ENCODE data around the gene MED13L. TPM values are rescaled to one million over a fixed set of nuclear protein-coding genes. Genes with fewer than 3 reads are reported as not detected.
A peak's percentile ranks its signal among the peaks of the same experiment; 100 is the strongest.
"Not testable (repeated sequence)": the region's sequence is repeated elsewhere in the genome, so short reads cannot be mapped to it uniquely, and the experiment has no call there.

Gene MED13L
- total RNA-seq, 1 donor from 2014 or later = 49.0 TPM

- Mint-ChIP-seq H3K9me3 (peaks cover 29% of the 10 kb centered on the region), H3K27ac (no peak overlapping the region), H3K4me3 (ENCODE audit: low read depth) (no peak overlapping the region), H3K36me3 (ENCODE audit: low read depth) (peaks cover 24% of the 10 kb centered on the region), H3K4me1 (ENCODE audit: low read depth) (peaks cover 41% of the 10 kb centered on the region), H3K27me3 (ENCODE audit: low read depth) (no peaks in the 10 kb centered on the region)
- intact Hi-C loops (cut with micrococcal nuclease) = loop anchor here (10.0 kb wide), 1 partner anchor 53 kb away; no protein-coding TSS in a partner anchor
- DNase-seq (ENCODE audit: low spot score) = no peak
Measured at GRCh38 chr12:116247377-116247776, 30.1 kb downstream of the MED13L start.

DNA sequence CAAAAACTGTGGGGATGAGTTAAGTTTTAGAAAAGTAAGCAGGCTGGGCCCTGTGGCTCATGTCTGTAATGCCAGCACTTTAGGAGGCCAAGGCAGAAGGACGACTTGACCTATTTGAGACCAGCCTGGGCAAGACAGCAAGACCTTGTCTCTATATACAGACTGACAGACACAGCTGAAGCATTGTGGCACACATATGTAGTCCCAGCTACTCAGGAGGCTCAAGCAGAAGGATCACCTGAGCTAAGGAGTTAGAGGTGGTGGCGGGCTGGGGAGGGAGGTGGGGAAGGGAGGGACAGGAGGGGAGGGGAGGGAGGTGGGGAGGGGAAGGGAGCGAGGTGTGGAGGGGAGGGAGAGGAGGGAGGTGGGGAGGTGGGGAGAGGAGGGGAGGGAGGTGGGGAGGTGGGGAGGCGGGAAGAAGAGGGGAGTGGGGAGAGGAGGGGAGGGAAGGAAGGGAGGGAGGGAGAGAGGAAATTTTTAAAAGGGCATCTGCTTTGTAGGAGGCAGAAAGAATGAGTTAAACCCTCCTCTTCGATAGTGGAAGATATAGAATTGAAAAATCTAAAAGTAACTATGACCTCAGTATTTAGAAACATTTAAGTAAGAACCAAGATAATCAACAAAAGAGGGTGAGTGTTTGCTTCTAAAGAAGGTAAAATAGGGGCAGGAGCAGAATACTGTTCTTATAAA, 30.9 kb downstream of the MED13L start:
- Mint-ChIP-seq H3K27ac (no peak overlapping the region), H3K4me3 (ENCODE audit: low read depth) (no peak overlapping the region), H3K9me3 (peaks cover 22% of the 10 kb centered on the region), H3K27me3 (ENCODE audit: low read depth) (no peaks in the 10 kb centered on the region), H3K36me3 (ENCODE audit: low read depth) (peaks cover 16% of the 10 kb centered on the region), H3K4me1 (ENCODE audit: low read depth) (peaks cover 41% of the 10 kb centered on the region)
- DNase-seq (ENCODE audit: low spot score) = no peak
- intact Hi-C loops (cut with micrococcal nuclease) = loop anchor here (10.0 kb wide), 1 partner anchor 52 kb away; no protein-coding TSS in a partner anchor

DNA sequence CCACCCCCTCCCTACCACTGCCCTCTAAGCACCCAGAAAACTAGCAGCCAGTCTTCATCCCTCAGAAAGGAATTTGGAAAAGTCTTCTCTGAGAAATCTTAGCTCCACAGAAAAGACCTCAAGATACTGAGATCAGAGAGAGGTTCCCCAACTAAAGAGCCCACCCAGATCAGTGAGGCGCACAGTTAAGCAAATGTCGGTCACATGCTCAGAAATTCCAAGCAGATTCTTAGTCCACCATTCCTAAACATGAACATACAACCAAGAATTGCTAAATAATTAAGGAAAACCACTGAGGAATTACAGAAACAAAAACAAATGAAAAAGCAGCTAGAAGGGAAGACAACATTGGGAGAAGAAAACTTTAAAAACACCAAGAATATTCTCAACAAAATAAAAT, 32.3 kb downstream of the MED13L start:
- no peak for DNase-seq (ENCODE audit: low spot score)
- peaks cover 14% of the 10 kb centered on the region for H3K9me3 Mint-ChIP-seq
- H3K27ac Mint-ChIP-seq = no peak overlapping the region
- peaks cover 10% of the 10 kb centered on the region for H3K36me3 Mint-ChIP-seq (ENCODE audit: low read depth)
- intact Hi-C loops (cut with micrococcal nuclease) = loop anchor here (10.0 kb wide), 1 partner anchor 50 kb away; no protein-coding TSS in a partner anchor
- peaks cover 41% of the 10 kb centered on the region for H3K4me1 Mint-ChIP-seq (ENCODE audit: low read depth)
- no peak overlapping the region for H3K4me3 Mint-ChIP-seq (ENCODE audit: low read depth)
- H3K27me3 Mint-ChIP-seq (ENCODE audit: low read depth) = no peaks in the 10 kb centered on the region

GRCh38 chr12:116244474-116245090, 32.9 kb downstream of the MED13L start:
- Mint-ChIP-seq H3K4me1 (ENCODE audit: low read depth) (peaks cover 42% of the 10 kb centered on the region), H3K9me3 (peaks cover 8% of the 10 kb centered on the region), H3K36me3 (ENCODE audit: low read depth) (peaks cover 4% of the 10 kb centered on the region), H3K4me3 (ENCODE audit: low read depth) (no peak overlapping the region), H3K27me3 (ENCODE audit: low read depth) (no peaks in the 10 kb centered on the region), H3K27ac (no peak overlapping the region)
- DNase-seq (ENCODE audit: low spot score) = no peak
- intact Hi-C loops (cut with micrococcal nuclease) = loop anchor here (10.0 kb wide), 1 partner anchor 50 kb away; no protein-coding TSS in a partner anchor

DNA sequence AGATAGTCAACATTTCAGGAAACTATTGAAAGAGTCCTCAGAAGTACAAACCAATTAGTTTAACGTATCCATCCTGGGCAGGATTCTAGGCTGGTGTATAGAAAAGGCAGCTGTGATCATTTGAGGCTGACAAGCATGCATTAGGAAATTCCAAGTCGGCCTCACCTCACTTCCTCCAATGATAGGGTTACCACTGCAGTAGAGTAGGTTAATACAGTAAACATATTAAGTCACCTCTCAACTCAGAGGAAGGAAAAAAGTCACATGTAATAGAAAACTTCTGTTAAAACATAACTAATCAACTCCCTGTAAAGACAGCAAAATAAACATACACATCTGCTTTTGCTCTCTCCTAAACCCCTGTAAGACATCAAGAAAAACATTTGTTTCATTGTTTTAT, 33.5 kb downstream of the MED13L start:
- Mint-ChIP-seq H3K4me3 (ENCODE audit: low read depth) (no peak overlapping the region), H3K9me3 (peaks cover 3% of the 10 kb centered on the region), H3K27me3 (ENCODE audit: low read depth) (no peaks in the 10 kb centered on the region), H3K27ac (no peak overlapping the region), H3K4me1 (ENCODE audit: low read depth) (peaks cover 42% of the 10 kb centered on the region), H3K36me3 (ENCODE audit: low read depth) (no peaks in the 10 kb centered on the region)
- DNase-seq (ENCODE audit: low spot score) = no peak
- intact Hi-C loops (cut with micrococcal nuclease) = loop anchor here (10.0 kb wide), 1 partner anchor 49 kb away; no protein-coding TSS in a partner anchor

- Mint-ChIP-seq H3K27me3 (ENCODE audit: low read depth) (no peaks in the 10 kb centered on the region), H3K27ac (no peak overlapping the region), H3K4me1 (ENCODE audit: low read depth) (peaks cover 40% of the 10 kb centered on the region), H3K4me3 (ENCODE audit: low read depth) (no peak overlapping the region), H3K9me3 (no peaks in the 10 kb centered on the region), H3K36me3 (ENCODE audit: low read depth) (no peaks in the 10 kb centered on the region)
- intact Hi-C loops (cut with micrococcal nuclease) = loop anchor here (10.0 kb wide), 1 partner anchor 48 kb away; no protein-coding TSS in a partner anchor
- DNase-seq (ENCODE audit: low spot score) = no peak
Measured at GRCh38 chr12:116242740-116243139, 34.8 kb downstream of the MED13L start.

DNA sequence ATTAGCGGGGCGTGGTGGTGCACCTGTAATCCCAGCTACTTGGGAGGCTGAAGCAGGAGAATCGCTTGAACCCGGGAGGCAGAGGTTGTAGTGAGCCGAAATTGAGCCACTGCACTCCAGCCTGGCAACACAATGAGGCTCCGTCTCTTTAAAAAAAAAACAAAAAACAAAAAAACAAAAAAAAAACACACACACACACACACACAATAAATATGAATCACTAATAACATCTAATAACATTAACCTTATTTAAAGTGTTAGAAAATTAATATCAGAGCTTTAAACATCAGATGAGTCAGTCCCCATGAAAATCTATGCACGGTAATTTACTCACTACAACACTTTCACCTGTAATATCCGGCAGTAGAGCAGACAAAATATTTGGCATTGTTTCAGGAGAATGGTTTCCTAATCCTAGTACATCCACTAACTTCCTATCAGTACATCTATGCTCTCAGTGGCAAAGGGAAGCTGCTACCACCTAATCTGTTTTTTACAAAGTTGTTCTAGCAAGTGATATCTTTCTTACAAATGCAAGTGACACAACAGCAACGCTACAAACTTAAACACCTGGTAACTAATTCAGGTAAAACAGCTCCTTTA, 36.2 kb downstream of the MED13L start:
- Mint-ChIP-seq H3K9me3 (no peaks in the 10 kb centered on the region), H3K27ac (no peak overlapping the region), H3K4me3 (ENCODE audit: low read depth) (no peak overlapping the region), H3K27me3 (ENCODE audit: low read depth) (no peaks in the 10 kb centered on the region), H3K4me1 (ENCODE audit: low read depth) (peaks cover 43% of the 10 kb centered on the region), H3K36me3 (ENCODE audit: low read depth) (no peaks in the 10 kb centered on the region)
- intact Hi-C loops (cut with micrococcal nuclease) = loop anchor here (10.0 kb wide), 1 partner anchor 46 kb away; no protein-coding TSS in a partner anchor
- no peak for DNase-seq (ENCODE audit: low spot score)

- DNase-seq (ENCODE audit: low spot score); H3K27me3 Mint-ChIP-seq (ENCODE audit: low read depth); H3K9me3 Mint-ChIP-seq; H3K4me3 Mint-ChIP-seq (ENCODE audit: low read depth); H3K36me3 Mint-ChIP-seq (ENCODE audit: low read depth); H3K27ac Mint-ChIP-seq: not testable (repeated sequence)
- peaks cover 27% of the 10 kb centered on the region for H3K4me1 Mint-ChIP-seq (ENCODE audit: low read depth)
- intact Hi-C loops (cut with micrococcal nuclease) = loop anchor here (5.0 kb wide), 4 partner anchors 39 to 241 kb away; partner anchors contain the start of gene MED13L
Measured at GRCh38 chr12:116238570-116239119, 38.8 kb downstream of the MED13L start.

DNA sequence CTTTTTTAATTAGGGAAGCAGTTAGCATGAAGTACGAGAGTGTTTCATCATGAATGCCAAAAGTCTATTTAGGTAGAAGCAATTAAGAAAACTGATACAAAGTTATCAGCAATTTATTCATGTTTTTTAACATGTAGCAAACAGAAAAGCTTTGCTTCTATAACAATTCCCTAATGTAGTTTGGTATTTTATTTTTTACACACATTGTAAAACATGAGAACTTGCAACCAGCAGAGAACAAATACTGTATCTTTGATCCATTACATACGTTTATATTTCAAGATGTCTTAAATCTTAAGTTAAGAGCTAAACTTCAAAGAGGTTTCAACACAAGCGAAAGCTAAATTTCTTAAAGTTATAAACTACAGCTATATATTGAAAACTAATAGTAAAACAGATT, 39.3 kb downstream of the MED13L start:
- H3K27ac Mint-ChIP-seq = no peak overlapping the region
- H3K9me3 Mint-ChIP-seq = no peaks in the 10 kb centered on the region
- no peak for DNase-seq (ENCODE audit: low spot score)
- intact Hi-C loops (cut with micrococcal nuclease) = loop anchor here (5.0 kb wide), 4 partner anchors 39 to 241 kb away; partner anchors contain the start of gene MED13L
- no peaks in the 10 kb centered on the region for H3K27me3 Mint-ChIP-seq (ENCODE audit: low read depth)
- H3K36me3 Mint-ChIP-seq (ENCODE audit: low read depth) = peaks cover 3% of the 10 kb centered on the region
- H3K4me1 Mint-ChIP-seq (ENCODE audit: low read depth) = peaks cover 22% of the 10 kb centered on the region
- no peak overlapping the region for H3K4me3 Mint-ChIP-seq (ENCODE audit: low read depth)

- no peak overlapping the region for H3K27ac Mint-ChIP-seq
Measured at GRCh38 chr12:116236976-116237375, 40.5 kb downstream of the MED13L start.

DNA sequence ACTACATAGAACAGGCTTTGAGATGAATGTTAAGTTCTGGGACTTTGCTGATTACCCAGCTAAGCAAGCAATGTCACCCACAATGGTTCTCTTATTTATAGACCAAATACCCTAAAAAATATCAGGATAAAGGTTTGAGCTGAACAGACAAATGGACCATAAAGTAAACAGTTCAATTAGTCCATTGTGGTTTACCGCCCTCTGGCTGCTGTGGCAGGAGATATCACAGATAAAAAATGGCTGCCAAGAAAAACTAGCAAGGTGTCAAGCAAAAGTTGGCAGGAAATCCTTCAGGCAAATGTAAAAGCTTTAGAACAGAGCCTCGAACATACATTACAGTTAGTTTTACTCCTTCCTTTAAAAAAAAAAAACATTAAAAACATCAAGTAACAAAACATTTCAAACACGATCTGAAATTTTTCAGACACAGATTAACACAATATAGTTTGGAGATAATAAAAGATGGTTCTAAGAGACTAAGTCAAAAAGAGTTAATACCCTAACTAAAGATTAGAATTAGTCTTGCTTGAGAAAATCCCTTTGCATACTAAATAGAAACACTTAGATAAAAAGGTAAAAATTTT, 41.3 kb downstream of the MED13L start:
- Mint-ChIP-seq H3K36me3 (ENCODE audit: low read depth) (peaks cover 3% of the 10 kb centered on the region), H3K9me3 (no peaks in the 10 kb centered on the region), H3K4me3 (ENCODE audit: low read depth) (no peak overlapping the region), H3K4me1 (ENCODE audit: low read depth) (peaks cover 22% of the 10 kb centered on the region), H3K27me3 (ENCODE audit: low read depth) (no peaks in the 10 kb centered on the region), H3K27ac (no peak overlapping the region)
- DNase-seq (ENCODE audit: low spot score) = peak; percentile 27
- intact Hi-C loops (cut with micrococcal nuclease) = loop anchor here (1.0 to 5.0 kb wide), 5 partner anchors 41 to 239 kb away; partner anchors contain the start of gene MED13L

More at GRCh38 chr12:116236976-116237375, 40.5 kb downstream of the MED13L start:
- intact Hi-C loops (cut with micrococcal nuclease) = loop anchor here (1.0 to 5.0 kb wide), 5 partner anchors 40 to 240 kb away; partner anchors contain the start of gene MED13L
- Mint-ChIP-seq H3K36me3 (ENCODE audit: low read depth) (peaks cover 3% of the 10 kb centered on the region), H3K9me3 (no peaks in the 10 kb centered on the region), H3K4me1 (ENCODE audit: low read depth) (peaks cover 22% of the 10 kb centered on the region), H3K27me3 (ENCODE audit: low read depth) (no peaks in the 10 kb centered on the region), H3K4me3 (ENCODE audit: low read depth) (no peak overlapping the region)
- DNase-seq (ENCODE audit: low spot score) = no peak

GRCh38 chr12:116234148-116234547, 43.3 kb downstream of the MED13L start:
- H3K27ac Mint-ChIP-seq; H3K36me3 Mint-ChIP-seq (ENCODE audit: low read depth); H3K27me3 Mint-ChIP-seq (ENCODE audit: low read depth); DNase-seq (ENCODE audit: low spot score); H3K9me3 Mint-ChIP-seq; intact Hi-C loops (cut with micrococcal nuclease); H3K4me3 Mint-ChIP-seq (ENCODE audit: low read depth): not testable (repeated sequence)
- peaks cover 20% of the 10 kb centered on the region for H3K4me1 Mint-ChIP-seq (ENCODE audit: low read depth)
